Stomach (tissue), 9 donors: ENCODE data around the gene SEPTIN5. TPM values are rescaled to one million over a fixed set of nuclear protein-coding genes. Genes with fewer than 3 reads are reported as not detected.

Source experiments
- DNase-seq, 2 donors: peaks; one replicate each; pipeline versions ENCODE4 v3.0.0 to v3.0.0-alpha.2; 2013 to 2019
- H3K27ac ChIP-seq, 5 donors: fragments of 200-600 bp in 4 of 5; sonication (generic) in 4 of 5; one replicate each; pipeline ENCODE4 v1.5.1; 2013 to 2019; ENCODE audit warnings: mild to moderate bottlenecking in 1 of 5, moderate library complexity in 1 of 5
- H3K27me3 ChIP-seq, 3 donors: fragments of 200-600 bp; sonication (generic); one replicate each; pipeline ENCODE4 v1.5.1; 2017 to 2019; ENCODE audit warnings: mixed run types in 1 of 3
- H3K36me3 ChIP-seq, 4 donors: fragments of 200-600 bp; sonication (generic); 1 replicate in 3 of 4; 2 replicates in 1 of 4; pipeline ENCODE4 v1.5.1; 2016 to 2019
- H3K4me1 ChIP-seq, 4 donors: fragments of 200-600 bp; sonication (generic); one replicate each; pipeline ENCODE4 v1.5.1; 2016 to 2019
- H3K4me3 ChIP-seq, 4 donors: fragments of 200-600 bp; sonication (generic) in 3 of 4; one replicate each; pipeline ENCODE4 v1.5.1; 2016 to 2019; ENCODE audit warnings: mild to moderate bottlenecking in 1 of 4
- H3K9me3 ChIP-seq, 4 donors: fragments of 200-600 bp; sonication (generic); one replicate each; pipeline ENCODE4 v1.5.1; 2016 to 2019
- EP300 ChIP-seq: sonication (generic); formaldehyde crosslinking; IDR thresholded peaks from one replicate; pipeline ENCODE4 v1.6.1; 2017; ENCODE audit warnings: antibody characterized with exemption
- POLR2A ChIP-seq, 4 donors: fragments of 450-650 bp; IDR thresholded peaks; one replicate each; pipeline ENCODE4 v1.6.1; 2016; ENCODE audit warnings: antibody characterized with exemption in 4 of 4, control low read depth in 2 of 4, mild to moderate bottlenecking in 1 of 4, moderate library complexity in 1 of 4
- POLR2AphosphoS5 ChIP-seq, 3 donors: sonication (generic); formaldehyde crosslinking; IDR thresholded peaks; one replicate each; pipeline ENCODE4 v1.6.1; 2016; ENCODE audit warnings: antibody characterized with exemption in 3 of 3
- WGBS, 5 donors: extraction: QIAGEN DNeasy Blood & Tissue Kit in 3 of 5; methylation state at CpG; one replicate each; pipeline versions ENCODE4 v1.1.5 to v1.1.7; 2013 to 2018; 5-methylcytosine and 5-hydroxymethylcytosine counted together
- intact Hi-C: fragments of 100-400 bp; cut with DNase I; formaldehyde crosslinking; loops from one replicate; pipeline ENCODE4 v1.15.1; 2023; ENCODE audit warnings: low total_unique reads
- polyA plus RNA-seq, 3 donors: library from polyadenylated mRNA; stranded (reverse); fragments of 200-250 nt; gene quantifications; one replicate each; pipeline ENCODE4 v1.2.3, GENCODE V29; 2013
- total RNA-seq, 5 donors: library from RNA; depleted of rRNA; stranded (reverse); fragments of >200 nt; gene quantifications; one replicate each; pipeline versions ENCODE4 v1.1.0 to v1.2.3, GENCODE V29; 2014 to 2016
- TF ChIP-seq, protein P1 (sequence below), 7 experiments: fragments of 450-650 bp in 4 of 7; fragments of 200-600 bp in 3 of 7; sonication (generic) in 3 of 7; IDR thresholded peaks; one replicate each; pipeline ENCODE4 v1.5.1; 2016 to 2019; ENCODE audit warnings: antibody characterized with exemption in 7 of 7, control low read depth in 2 of 7, mild to moderate bottlenecking in 1 of 7
- donor health status: healthy with polysubstance abuse.
- donor health status: Bipolar disorder and iron deficiency.
- donor health status: healthy.

SEPTIN5 gene
- total and polyA plus RNA-seq, 8 donors, result 1.2 to 38.8 (median 12.5) TPM

DNA sequence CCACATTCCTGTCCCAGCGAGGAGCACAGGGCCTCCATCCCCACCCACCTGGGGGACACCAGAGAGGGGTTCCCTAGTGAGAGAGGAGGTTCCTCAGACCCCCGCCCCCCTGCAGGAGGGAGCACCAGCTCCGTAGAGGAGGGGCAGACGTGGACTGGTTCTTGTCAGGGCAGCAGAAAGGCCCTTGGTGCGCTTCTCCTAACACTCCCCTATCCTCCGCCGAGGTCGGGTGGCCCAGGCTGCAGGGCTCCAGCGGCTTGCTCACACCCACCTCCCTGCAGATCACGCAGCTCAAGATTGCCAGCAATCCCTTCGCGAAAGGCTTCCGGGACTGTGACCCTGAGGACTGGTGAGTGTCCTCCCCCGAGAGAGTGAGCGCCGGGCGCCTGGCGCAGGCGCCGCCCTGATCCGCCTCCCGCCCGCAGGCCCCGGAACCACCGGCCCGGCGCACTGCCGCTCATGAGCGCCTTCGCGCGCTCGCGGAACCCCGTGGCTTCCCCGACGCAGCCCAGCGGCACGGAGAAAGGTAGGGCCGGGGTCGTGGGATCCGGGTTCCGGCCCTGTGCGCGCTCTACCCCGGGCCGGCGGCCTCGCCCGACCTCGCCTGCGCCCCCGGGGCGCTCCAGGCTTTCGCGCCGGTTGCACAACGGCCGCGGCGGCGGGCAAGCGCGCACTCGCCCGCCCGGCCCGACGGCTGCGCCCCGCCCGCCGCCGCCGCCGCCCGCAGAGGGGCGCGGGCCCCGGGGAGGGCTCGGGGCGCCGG is 51.4 kb downstream of the SEPTIN5 start:
- Histone ChIP-seq H3K27ac (no peak overlapping the region), H3K27me3 (peaks cover 37 to 98% (median 95%) of the 10 kb centered on the region in 3 donors), H3K4me1 (peaks cover 22 to 44% (median 39%) of the 10 kb centered on the region in 4 donors), H3K36me3 (no peaks in the 10 kb centered on the region), H3K4me3 (peak overlapping the region in 3 of 4 donors; percentile 34 to 46 (median 41)), H3K9me3 (no peaks in the 10 kb centered on the region)
- 2 to 6% (median 3%) methylated on average over 10 to 83 of the region's 83 CpGs for WGBS, 5 donors
- intact Hi-C loops, result no loop called here
- DNase-seq, result peak in 1 of 2 donors; percentile 53
- TF ChIP-seq POLR2AphosphoS5 (IDR thresholded peaks at IDR 0.05) (no peak), POLR2A (IDR thresholded peaks at IDR 0.05) (no peak), EP300 (no peak)
- TF ChIP-seq, protein P1, sequence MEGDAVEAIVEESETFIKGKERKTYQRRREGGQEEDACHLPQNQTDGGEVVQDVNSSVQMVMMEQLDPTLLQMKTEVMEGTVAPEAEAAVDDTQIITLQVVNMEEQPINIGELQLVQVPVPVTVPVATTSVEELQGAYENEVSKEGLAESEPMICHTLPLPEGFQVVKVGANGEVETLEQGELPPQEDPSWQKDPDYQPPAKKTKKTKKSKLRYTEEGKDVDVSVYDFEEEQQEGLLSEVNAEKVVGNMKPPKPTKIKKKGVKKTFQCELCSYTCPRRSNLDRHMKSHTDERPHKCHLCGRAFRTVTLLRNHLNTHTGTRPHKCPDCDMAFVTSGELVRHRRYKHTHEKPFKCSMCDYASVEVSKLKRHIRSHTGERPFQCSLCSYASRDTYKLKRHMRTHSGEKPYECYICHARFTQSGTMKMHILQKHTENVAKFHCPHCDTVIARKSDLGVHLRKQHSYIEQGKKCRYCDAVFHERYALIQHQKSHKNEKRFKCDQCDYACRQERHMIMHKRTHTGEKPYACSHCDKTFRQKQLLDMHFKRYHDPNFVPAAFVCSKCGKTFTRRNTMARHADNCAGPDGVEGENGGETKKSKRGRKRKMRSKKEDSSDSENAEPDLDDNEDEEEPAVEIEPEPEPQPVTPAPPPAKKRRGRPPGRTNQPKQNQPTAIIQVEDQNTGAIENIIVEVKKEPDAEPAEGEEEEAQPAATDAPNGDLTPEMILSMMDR (IDR thresholded peaks at IDR 0.05), result no peak

DNA sequence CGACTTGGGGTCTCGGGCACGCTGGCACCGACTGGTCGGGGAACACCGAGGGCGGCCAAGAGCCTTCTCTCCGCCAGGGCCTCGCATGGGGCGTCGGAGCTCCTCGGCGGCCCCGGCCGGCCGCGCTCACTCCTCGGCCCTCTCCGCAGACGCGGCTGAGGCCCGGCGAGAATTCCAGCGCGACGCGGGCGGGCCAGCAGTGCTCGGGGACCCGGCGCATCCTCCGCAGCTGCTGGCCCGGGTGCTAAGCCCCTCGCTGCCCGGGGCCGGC is 51.9 kb downstream of the SEPTIN5 start:
- no peaks in the 10 kb centered on the region for H3K36me3 ChIP-seq
- no peaks in the 10 kb centered on the region for H3K9me3 ChIP-seq
- peak overlapping the region; percentile 34 to 46 (median 40) for H3K4me3 ChIP-seq
- 0 to 5% (median 2%) methylated on average over 7 to 36 of the region's 36 CpGs; no CpG with 5 or more reads in 1 of the 5 donors for WGBS, 5 donors
- intact Hi-C loops, result no loop called here
- no peak for DNase-seq
- H3K4me1 ChIP-seq, result peaks cover 20 to 42% (median 37%) of the 10 kb centered on the region in 4 donors
- TF ChIP-seq POLR2AphosphoS5 (IDR thresholded peaks at IDR 0.05) (no peak), EP300 (no peak), POLR2A (IDR thresholded peaks at IDR 0.05) (no peak)
- TF ChIP-seq, protein P1 (IDR thresholded peaks at IDR 0.05), result no peak
- peaks cover 37 to 100% (median 98%) of the 10 kb centered on the region in 3 donors for H3K27me3 ChIP-seq
- no peak overlapping the region for H3K27ac ChIP-seq

DNA sequence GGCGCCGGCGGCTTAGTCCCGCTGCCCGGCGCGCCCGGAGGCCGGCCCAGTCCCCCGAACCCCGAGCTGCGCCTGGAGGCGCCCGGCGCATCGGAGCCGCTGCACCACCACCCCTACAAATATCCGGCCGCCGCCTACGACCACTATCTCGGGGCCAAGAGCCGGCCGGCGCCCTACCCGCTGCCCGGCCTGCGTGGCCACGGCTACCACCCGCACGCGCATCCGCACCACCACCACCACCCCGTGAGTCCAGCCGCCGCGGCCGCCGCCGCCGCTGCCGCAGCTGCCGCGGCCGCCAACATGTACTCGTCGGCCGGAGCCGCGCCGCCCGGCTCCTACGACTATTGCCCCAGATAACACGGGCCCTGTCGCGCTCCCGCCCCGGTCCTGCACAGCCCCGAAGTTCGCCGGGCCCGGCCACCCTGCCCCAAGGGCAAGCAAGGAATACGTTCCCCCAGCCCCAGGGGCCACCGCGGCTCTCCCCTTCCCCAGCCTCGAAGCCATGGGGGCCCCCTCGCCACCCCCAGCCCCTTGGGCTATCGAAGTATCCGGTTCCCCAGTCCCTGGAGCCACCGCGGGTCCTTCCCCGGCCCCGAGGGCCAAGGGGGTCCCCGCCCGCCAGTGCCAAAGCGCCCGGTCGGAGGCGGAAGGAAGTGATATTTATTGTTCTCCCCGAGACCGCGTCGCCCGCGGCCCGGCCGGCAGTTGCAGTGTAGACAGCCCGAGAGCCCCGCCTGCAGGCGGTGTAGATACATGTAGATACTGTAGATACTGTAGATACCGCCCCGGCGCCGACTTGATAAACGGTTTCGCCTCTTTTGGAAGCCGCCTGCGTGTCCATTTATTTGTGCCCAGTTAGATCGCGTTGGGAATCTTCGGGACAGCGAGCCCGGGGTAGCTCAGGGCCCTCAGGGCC is 52.5 kb downstream of the SEPTIN5 start:
- DNase-seq, result peak; percentile 71 to 74
- Histone ChIP-seq H3K9me3 (no peaks in the 10 kb centered on the region), H3K4me1 (peaks cover 17 to 36% (median 32%) of the 10 kb centered on the region in 4 donors), H3K27me3 (peaks cover 37 to 100% (median 92%) of the 10 kb centered on the region in 3 donors), H3K36me3 (no peaks in the 10 kb centered on the region), H3K27ac (no peak overlapping the region), H3K4me3 (peak overlapping the region; percentile 34 to 46 (median 40))
- intact Hi-C loops, result no loop called here
- 1 to 3% (median 1%) methylated on average over 24 to 103 of the region's 103 CpGs for WGBS, 5 donors
- no peak for TF ChIP-seq EP300
- TF ChIP-seq, protein P1 (IDR thresholded peaks at IDR 0.05), result no peak
- TF ChIP-seq POLR2AphosphoS5 (IDR thresholded peaks at IDR 0.05), result no peak
- no peak for TF ChIP-seq POLR2A (IDR thresholded peaks at IDR 0.05)
